SK-N-SH treated with all-trans-retinoic acid at 6 μM for 48 hours (cell line): ENCODE results near the gene GLYR1.

Experiments
- ATAC-seq: fragments of 200-7000 bp; cut with Tn5 transposase; 3 replicates; pipeline ENCODE4 v1.9.1; 2020; ENCODE audit warnings: mild to moderate bottlenecking, moderate library complexity
- ARNTL ChIP-seq: fragments of 450-650 bp; formaldehyde crosslinking; IDR thresholded peaks from 2 replicates; pipeline ENCODE4 v1.5.0; 2020; ENCODE audit warnings: low read depth, mild to moderate bottlenecking, moderate library complexity, borderline replicate concordance
- CREB5 ChIP-seq: fragments of 250-450 bp; sonication (Bioruptor Pico); IDR thresholded peaks from 2 replicates; pipeline ENCODE4 v1.5.1; 2020; ENCODE audit warnings: low read depth, mild to moderate bottlenecking, moderate library complexity
- CSDC2 ChIP-seq: fragments of 250-450 bp; sonication (Bioruptor Pico); IDR thresholded peaks from 2 replicates; pipeline ENCODE4 v1.5.0; 2020; ENCODE audit warnings: mild to moderate bottlenecking, moderate library complexity
- CSRNP3 ChIP-seq: fragments of 250-450 bp; sonication (Bioruptor Pico); IDR thresholded peaks from 2 replicates; pipeline ENCODE4 v1.5.1; 2021; ENCODE audit warnings: mild to moderate bottlenecking, moderate library complexity
- ESRRG ChIP-seq: fragments of 250-450 bp; sonication (Bioruptor Pico); IDR thresholded peaks from 2 replicates; pipeline ENCODE4 v1.6.1; 2021; ENCODE audit warnings: mild to moderate bottlenecking
- ISL1 ChIP-seq: fragments of 250-450 bp; sonication (Bioruptor Pico); IDR thresholded peaks from 2 replicates; pipeline ENCODE4 v2.1.2; 2022; ENCODE audit warnings: mild to moderate bottlenecking, moderate library complexity
- PATZ1 ChIP-seq: fragments of 250-450 bp; sonication (Bioruptor Pico); IDR thresholded peaks from 2 replicates; pipeline ENCODE4 v1.8.0; 2020; ENCODE audit warnings: mild to moderate bottlenecking, moderate library complexity, borderline replicate concordance
- POU6F1 ChIP-seq: fragments of 250-450 bp; sonication (Bioruptor Pico); IDR thresholded peaks from 2 replicates; pipeline ENCODE4 v1.8.0; 2021; ENCODE audit warnings: low read depth, mild to moderate bottlenecking, moderate library complexity, borderline replicate concordance
- PPARA ChIP-seq: fragments of 250-450 bp; sonication (Bioruptor Pico); IDR thresholded peaks from 2 replicates; pipeline ENCODE4 v1.5.0; 2020; ENCODE audit warnings: mild to moderate bottlenecking, borderline replicate concordance
- RARB ChIP-seq: fragments of 250-450 bp; sonication (Bioruptor Pico); IDR thresholded peaks from 2 replicates; pipeline ENCODE4 v1.8.0; 2021; ENCODE audit warnings: mild to moderate bottlenecking, moderate library complexity
- SNAI2 ChIP-seq: fragments of 250-450 bp; sonication (Bioruptor Pico); IDR thresholded peaks from 2 replicates; pipeline ENCODE4 v1.5.0; 2020; ENCODE audit warnings: mild to moderate bottlenecking, moderate library complexity
- TCF4 ChIP-seq: fragments of 250-450 bp; sonication (Bioruptor Pico); IDR thresholded peaks from 2 replicates; pipeline ENCODE4 v1.8.0; 2021; ENCODE audit warnings: mild to moderate bottlenecking, moderate library complexity, borderline replicate concordance
- TOX ChIP-seq: fragments of 250-450 bp; sonication (Bioruptor Pico); IDR thresholded peaks from 2 replicates; pipeline ENCODE4 v1.8.0; 2021; ENCODE audit warnings: mild to moderate bottlenecking, moderate library complexity, borderline replicate concordance
- TSHZ2 ChIP-seq: fragments of 250-450 bp; sonication (Bioruptor Pico); IDR thresholded peaks from 2 replicates; pipeline ENCODE4 v1.5.0; 2020; ENCODE audit warnings: mild to moderate bottlenecking, moderate library complexity
- ZC3H10 ChIP-seq: fragments of 250-450 bp; sonication (Bioruptor Pico); IDR thresholded peaks from 2 replicates; pipeline ENCODE4 v1.5.1; 2021; ENCODE audit warnings: mild to moderate bottlenecking, moderate library complexity
- ZFP3 ChIP-seq: fragments of 250-450 bp; sonication (Bioruptor Pico); IDR thresholded peaks from 2 replicates; pipeline ENCODE4 v1.5.0; 2020; ENCODE audit warnings: mild to moderate bottlenecking, moderate library complexity
- ZFP30 ChIP-seq: fragments of 450-650 bp; formaldehyde crosslinking; IDR thresholded peaks from 2 replicates; pipeline ENCODE4 v1.5.0; 2022; ENCODE audit warnings: mild to moderate bottlenecking, moderate library complexity
- ZNF565 ChIP-seq: fragments of 450-650 bp; formaldehyde crosslinking; conservative IDR thresholded peaks from 2 replicates; pipeline ENCODE4 v1.5.0; 2020; ENCODE audit warnings: low read depth, mild to moderate bottlenecking, moderate library complexity
- ZNF70 ChIP-seq: fragments of 450-650 bp; formaldehyde crosslinking; IDR thresholded peaks from 2 replicates; pipeline ENCODE4 v1.5.0; 2020; ENCODE audit warnings: mild to moderate bottlenecking, moderate library complexity
- ZNF8 ChIP-seq: fragments of 450-650 bp; formaldehyde crosslinking; IDR thresholded peaks from 2 replicates; pipeline ENCODE4 v1.5.0; 2020; ENCODE audit warnings: mild to moderate bottlenecking, moderate library complexity

The GLYR1 gene

GRCh38 chr16:4814046-4814445 lies 33.0 kb downstream of the GLYR1 start:
- TF ChIP-seq ZFP3 (CRISPR knock-in tag) (no peak), SNAI2 (CRISPR knock-in tag) (no peak), TSHZ2 (CRISPR knock-in tag) (no peak), TOX (CRISPR knock-in tag) (no peak), ZFP30 (CRISPR knock-in tag) (no peak), POU6F1 (CRISPR knock-in tag) (no peak), ZC3H10 (no peak)
- TF ChIP-seq, all 23 proteins: peak for 0
- ATAC-seq: no peak

GRCh38 chr16:4813251-4814003 lies 33.7 kb downstream of the GLYR1 start:
- ATAC-seq: no peak
- TF ChIP-seq ZNF565 (CRISPR knock-in tag) (no peak), TSHZ2 (CRISPR knock-in tag) (no peak), CSRNP3 (CRISPR knock-in tag) (no peak), ZNF8 (CRISPR knock-in tag) (no peak), RARB (CRISPR knock-in tag) (no peak), TCF4 (CRISPR knock-in tag) (no peak), TOX (CRISPR knock-in tag) (no peak), PPARA (CRISPR knock-in tag) (no peak), CREB5 (CRISPR knock-in tag) (no peak), ESRRG (CRISPR knock-in tag) (no peak), PATZ1 (CRISPR knock-in tag) (no peak), ZNF70 (CRISPR knock-in tag) (no peak), ZFP3 (CRISPR knock-in tag) (no peak), POU6F1 (CRISPR knock-in tag) (no peak), ARNTL (CRISPR knock-in tag) (no peak), CSDC2 (no peak), ISL1 (CRISPR knock-in tag) (no peak), ZC3H10 (no peak)
